Muscle of leg (tissue), 16 donors: ENCODE data around the gene PIK3CB. TPM values are rescaled to one million over a fixed set of nuclear protein-coding genes. Genes with fewer than 3 reads are reported as not detected.

Source experiments
- DNase-seq: peaks from one replicate; pipeline ENCODE4 v3.0.0; 2013
- H3K27ac ChIP-seq: one replicate; pipeline ENCODE4 v1.5.1; 2013; ENCODE audit warnings: mild to moderate bottlenecking, low read length, control low read depth
- H3K27me3 ChIP-seq: one replicate; pipeline ENCODE4 v1.6.1; 2013; ENCODE audit warnings: low read length; ENCODE audit not compliant: control insufficient read depth, insufficient read depth
- H3K36me3 ChIP-seq: one replicate; pipeline ENCODE4 v1.6.1; 2013; ENCODE audit warnings: low read length; ENCODE audit not compliant: control insufficient read depth, insufficient read depth
- H3K4me1 ChIP-seq: one replicate; pipeline ENCODE4 v1.6.1; 2013; ENCODE audit warnings: low read length; ENCODE audit not compliant: control insufficient read depth, insufficient read depth
- H3K4me3 ChIP-seq: one replicate; pipeline ENCODE4 v1.5.1; 2013; ENCODE audit warnings: low read length, control low read depth
- H3K9me3 ChIP-seq: replicated peaks from 2 replicates; pipeline ENCODE4 v1.6.1; 2013; ENCODE audit warnings: low read depth, low read length; ENCODE audit not compliant: control insufficient read depth
- WGBS: methylation state at CpG from one replicate; pipeline ENCODE4 v1.1.5; 2013; ENCODE audit warnings: missing lambda C conversion rate; ENCODE audit not compliant: insufficient coverage; 5-methylcytosine and 5-hydroxymethylcytosine counted together
- long read RNA-seq, 11 donors: transcript quantifications; one replicate each; lab custom pipeline, GENCODE V29; 2026
- polyA plus RNA-seq, 8 donors: library from polyadenylated mRNA; unstranded; fragments of 120-200 nt; gene quantifications; one replicate each; pipeline versions ENCODE4 v1.2.1 to v1.2.3, GENCODE V29; 2013; ENCODE audit warnings: inconsistent platforms in 1 of 8, low replicate concordance in 1 of 8; ENCODE audit not compliant: insufficient read length in 8 of 8, insufficient read depth in 1 of 8
- total RNA-seq: library from RNA; stranded (reverse); fragments of 120-200 nt; gene quantifications from one replicate; pipeline ENCODE4 v1.2.4, GENCODE V29; 2013

Gene PIK3CB
- total RNA-seq (8.0 TPM), polyA plus RNA-seq (10 to 100 TPM in 4 of 8 donors, 1 to 10 TPM in 4; 9.4 to 16.3 (median 10.3) TPM)
- long read RNA-seq, donor 1: 0 reads
- long read RNA-seq, donor 2: 0 reads
- long read RNA-seq, donor 3: 0 reads
- long read RNA-seq, donor 4: 0 reads
- long read RNA-seq, donor 5: 0 reads
- long read RNA-seq, donor 6, full-length matches to known transcripts: 1 of 1 reads
- long read RNA-seq, donor 6, partial matches to known transcripts: 0 of 1 reads
- long read RNA-seq, donor 6, other reads (novel, unspliced or antisense): 0 of 1 reads
- long read RNA-seq, donor 7: 0 reads
- long read RNA-seq, donor 8: 0 reads
- long read RNA-seq, donor 9: 0 reads
- long read RNA-seq, donor 10, partial matches to known transcripts: 0 of 1 reads
- long read RNA-seq, donor 10, other reads (novel, unspliced or antisense): 0 of 1 reads
- long read RNA-seq, donor 11: 0 reads

- peaks cover 9% of the 10 kb centered on the region for H3K4me1 ChIP-seq
- H3K27me3 ChIP-seq: no peaks in the 10 kb centered on the region
- no peaks in the 10 kb centered on the region for H3K36me3 ChIP-seq
- peak within 1 kb of the TSS; percentile 97 for H3K27ac ChIP-seq
- H3K4me3 ChIP-seq: peak within 1 kb of the TSS; percentile 83
- WGBS: under 1% methylated on average over 71 of the region's 88 CpGs
- no peaks in the 10 kb centered on the region for H3K9me3 ChIP-seq
- peak; percentile 93 for DNase-seq
These were observed at the start of gene PIK3CB for GRCh38 chr3:138834596-138835396. Gene PIK3CB, minus strand, starts transcription at chr3:138834928. Its CDS starts 75,585 bp downstream, at chr3:138759343.

GRCh38 chr3:138881233-138881632, 46.5 kb upstream of the PIK3CB start:
- H3K4me1 ChIP-seq: no peaks in the 10 kb centered on the region
- no peak for DNase-seq
- no peaks in the 10 kb centered on the region for H3K36me3 ChIP-seq
- H3K27ac ChIP-seq: no peak overlapping the region
- no peaks in the 10 kb centered on the region for H3K27me3 ChIP-seq
- 50% methylated on average over 1 of the region's 2 CpGs for WGBS
- no peaks in the 10 kb centered on the region for H3K9me3 ChIP-seq
- H3K4me3 ChIP-seq: no peak overlapping the region

- Histone ChIP-seq H3K36me3 (no peaks in the 10 kb centered on the region), H3K4me3 (no peak overlapping the region), H3K4me1 (no peaks in the 10 kb centered on the region), H3K27ac (no peak overlapping the region), H3K27me3 (no peaks in the 10 kb centered on the region), H3K9me3 (no peaks in the 10 kb centered on the region)
- no peak for DNase-seq
- WGBS: 49% methylated on average over 5 of the region's 14 CpGs
These were observed 45.0 kb upstream of the PIK3CB start for GRCh38 chr3:138879541-138880380.

GRCh38 chr3:138877226-138877625, 42.5 kb upstream of the PIK3CB start:
- peaks cover 2% of the 10 kb centered on the region for H3K9me3 ChIP-seq
- H3K4me1 ChIP-seq: no peaks in the 10 kb centered on the region
- no peaks in the 10 kb centered on the region for H3K36me3 ChIP-seq
- no CpG with 5 or more reads among the region's 2 CpGs for WGBS
- H3K27ac ChIP-seq: no peak overlapping the region
- DNase-seq: no peak
- H3K27me3 ChIP-seq: no peaks in the 10 kb centered on the region
- no peak overlapping the region for H3K4me3 ChIP-seq

GRCh38 chr3:138875754-138876664, 41.3 kb upstream of the PIK3CB start:
- WGBS: 88% methylated on average over 7 of the region's 12 CpGs
- no peak for DNase-seq
- no peaks in the 10 kb centered on the region for H3K4me1 ChIP-seq
- peaks cover 2% of the 10 kb centered on the region for H3K9me3 ChIP-seq
- H3K4me3 ChIP-seq: no peak overlapping the region
- H3K27ac ChIP-seq: no peak overlapping the region
- no peaks in the 10 kb centered on the region for H3K27me3 ChIP-seq
- no peaks in the 10 kb centered on the region for H3K36me3 ChIP-seq

- Histone ChIP-seq H3K27me3 (no peaks in the 10 kb centered on the region), H3K4me3 (no peak overlapping the region), H3K9me3 (peaks cover 2% of the 10 kb centered on the region), H3K27ac (no peak overlapping the region), H3K36me3 (no peaks in the 10 kb centered on the region), H3K4me1 (no peaks in the 10 kb centered on the region)
- no peak for DNase-seq
- no CpG with 5 or more reads among the region's 6 CpGs for WGBS
These were observed 40.5 kb upstream of the PIK3CB start for GRCh38 chr3:138875096-138875753.

GRCh38 chr3:138873471-138874278, 38.9 kb upstream of the PIK3CB start:
- Histone ChIP-seq H3K9me3 (peaks cover 2% of the 10 kb centered on the region), H3K36me3 (no peaks in the 10 kb centered on the region), H3K4me1 (no peaks in the 10 kb centered on the region), H3K27me3 (no peaks in the 10 kb centered on the region), H3K27ac (no peak overlapping the region), H3K4me3 (no peak overlapping the region)
- 83% methylated on average over 2 of the region's 10 CpGs for WGBS
- no peak for DNase-seq

- Histone ChIP-seq H3K4me3 (no peak overlapping the region), H3K4me1 (peaks cover 2% of the 10 kb centered on the region), H3K27ac (no peak overlapping the region), H3K36me3 (no peaks in the 10 kb centered on the region), H3K27me3 (no peaks in the 10 kb centered on the region), H3K9me3 (peaks cover 2% of the 10 kb centered on the region)
- 100% methylated on average over 2 of the region's 4 CpGs for WGBS
- no peak for DNase-seq
These were observed 37.9 kb upstream of the PIK3CB start for GRCh38 chr3:138872632-138873031.
